WTC11 (cell line): ENCODE data around the gene NCOA3. TPM values are rescaled to one million over a fixed set of nuclear protein-coding genes. Genes with fewer than 3 reads are reported as not detected.

Experiments used
- ATAC-seq: fragments of 200-7000 bp; cut with Tn5 transposase; 2 replicates; pipeline ENCODE4 v1.10.0; 2021; ENCODE audit warnings: mild to moderate bottlenecking, moderate library complexity
- CTCF ChIA-PET: fragments of 300-600 bp; sonication (Branson Sonifier 250); formaldehyde crosslinking; loops from one replicate; lab custom pipeline; 2021; ENCODE audit warnings: antibody characterized with exemption; lab: Charles Lee
- POLR2A ChIA-PET: fragments of 350-600 bp; sonication (Branson Sonifier 250); formaldehyde crosslinking; loops from one replicate; lab custom pipeline; 2021; ENCODE audit warnings: antibody characterized with exemption; lab: Charles Lee
- DNase-seq: peaks from one replicate; pipeline ENCODE4 v3.0.0; 2021; ENCODE audit warnings: low spot score
- H3K27ac Mint-ChIP-seq: 2 replicates; pipeline ENCODE4 v1.8.0; 2021; ENCODE audit warnings: mixed read lengths
- H3K27me3 Mint-ChIP-seq: 2 replicates; pipeline ENCODE4 v1.8.0; 2021; ENCODE audit warnings: low read depth, mild to moderate bottlenecking, moderate library complexity, mixed read lengths
- H3K36me3 Mint-ChIP-seq: 2 replicates; pipeline ENCODE4 v1.8.0; 2021; ENCODE audit warnings: mixed read lengths
- H3K4me1 Mint-ChIP-seq: 2 replicates; pipeline ENCODE4 v1.8.0; 2022; ENCODE audit warnings: mixed read lengths
- H3K4me3 Mint-ChIP-seq: 2 replicates; pipeline ENCODE4 v1.8.0; 2021; ENCODE audit warnings: mild to moderate bottlenecking, moderate library complexity, mixed read lengths
- H3K9me3 Mint-ChIP-seq: 2 replicates; pipeline ENCODE4 v1.8.0; 2021; ENCODE audit warnings: mixed read lengths
- CBFB ChIP-seq: sonication (generic); formaldehyde crosslinking; IDR thresholded peaks from 2 replicates; pipeline ENCODE4 v1.8.1; 2022; ENCODE audit warnings: mild to moderate bottlenecking, low read depth, missing genetic modification reagents
- CREB1 ChIP-seq: sonication (generic); formaldehyde crosslinking; IDR thresholded peaks from 2 replicates; pipeline ENCODE4 v1.8.0; 2023; ENCODE audit warnings: mild to moderate bottlenecking, missing genetic modification reagents
- ELF4 ChIP-seq: sonication (generic); formaldehyde crosslinking; IDR thresholded peaks from 2 replicates; pipeline ENCODE4 v1.8.1; 2022; ENCODE audit warnings: low read depth, mild to moderate bottlenecking, moderate library complexity, missing genetic modification reagents
- FOXK1 ChIP-seq: sonication (generic); formaldehyde crosslinking; IDR thresholded peaks from 2 replicates; pipeline ENCODE4 v1.8.0; 2022; ENCODE audit warnings: mild to moderate bottlenecking, moderate library complexity, missing genetic modification reagents
- GABPB1 ChIP-seq: sonication (generic); formaldehyde crosslinking; IDR thresholded peaks from 2 replicates; pipeline ENCODE4 v1.8.1; 2023; ENCODE audit warnings: mild to moderate bottlenecking, missing genetic modification reagents
- GRHL2 ChIP-seq: fragments of 250-450 bp; sonication (Bioruptor Pico); IDR thresholded peaks from 2 replicates; pipeline ENCODE4 v1.8.0; 2022; ENCODE audit warnings: mild to moderate bottlenecking, moderate library complexity; ENCODE audit not compliant: insufficient replicate concordance, severe bottlenecking
- JAZF1 ChIP-seq: fragments of 250-450 bp; sonication (Bioruptor Pico); IDR thresholded peaks from 2 replicates; pipeline ENCODE4 v1.9.0; 2021; ENCODE audit warnings: moderate library complexity, mild to moderate bottlenecking, inconsistent platforms
- SOX15 ChIP-seq: fragments of 250-450 bp; sonication (Bioruptor Pico); IDR thresholded peaks from 2 replicates; pipeline ENCODE4 v1.9.0; 2021; ENCODE audit warnings: mild to moderate bottlenecking
- TEAD1 ChIP-seq: sonication (generic); formaldehyde crosslinking; IDR thresholded peaks from 2 replicates; pipeline ENCODE4 v1.8.0; 2022; ENCODE audit warnings: mild to moderate bottlenecking, missing genetic modification reagents
- TEAD4 ChIP-seq: sonication (generic); formaldehyde crosslinking; IDR thresholded peaks from 2 replicates; pipeline ENCODE4 v1.8.0; 2022; ENCODE audit warnings: mild to moderate bottlenecking, missing genetic modification reagents
- ZNF263 ChIP-seq: sonication (generic); formaldehyde crosslinking; IDR thresholded peaks from 2 replicates; pipeline ENCODE4 v1.8.1; 2022; ENCODE audit warnings: low read depth, mild to moderate bottlenecking, moderate library complexity, missing genetic modification reagents
- ZNF317 ChIP-seq: sonication (generic); formaldehyde crosslinking; IDR thresholded peaks from 2 replicates; pipeline ENCODE4 v1.8.1; 2023; ENCODE audit warnings: low read depth, mild to moderate bottlenecking, moderate library complexity, missing genetic modification reagents, borderline replicate concordance
- ZNF416 ChIP-seq: fragments of 250-450 bp; sonication (Bioruptor Pico); IDR thresholded peaks from 2 replicates; pipeline ENCODE4 v1.9.0; 2021; ENCODE audit warnings: mild to moderate bottlenecking, inconsistent platforms
- ZNF671 ChIP-seq: fragments of 250-450 bp; sonication (Bioruptor Pico); IDR thresholded peaks from 2 replicates; pipeline ENCODE4 v1.8.0; 2021; ENCODE audit warnings: mild to moderate bottlenecking
- total RNA-seq: library from RNA; stranded (reverse); gene quantifications from 3 replicates; pipeline ENCODE4 v1.2.3, GENCODE V29; 2021
- TF ChIP-seq, protein P1 (sequence below): sonication (generic); formaldehyde crosslinking; IDR thresholded peaks from 2 replicates; pipeline ENCODE4 v1.8.0; 2022; ENCODE audit warnings: mild to moderate bottlenecking, missing genetic modification reagents
- TF ChIP-seq, protein P2 (sequence below): sonication (generic); formaldehyde crosslinking; IDR thresholded peaks from 2 replicates; pipeline ENCODE4 v1.8.0; 2023; ENCODE audit warnings: mild to moderate bottlenecking, missing genetic modification reagents
- TF ChIP-seq, protein P3 (sequence below): sonication (generic); formaldehyde crosslinking; IDR thresholded peaks from 2 replicates; pipeline ENCODE4 v1.8.1; 2023; ENCODE audit warnings: mild to moderate bottlenecking, missing genetic modification reagents
- TF ChIP-seq, protein P4 (sequence below): sonication (generic); formaldehyde crosslinking; IDR thresholded peaks from 2 replicates; pipeline ENCODE4 v1.8.0; 2022; ENCODE audit warnings: missing genetic modification reagents
- TF ChIP-seq, protein P5 (sequence below): sonication (generic); formaldehyde crosslinking; IDR thresholded peaks from 2 replicates; pipeline ENCODE4 v1.8.1; 2022; ENCODE audit warnings: missing genetic modification reagents, borderline replicate concordance

The NCOA3 gene
- total RNA-seq, 1 experiment from 2014 or later = 25.2 TPM

DNA sequence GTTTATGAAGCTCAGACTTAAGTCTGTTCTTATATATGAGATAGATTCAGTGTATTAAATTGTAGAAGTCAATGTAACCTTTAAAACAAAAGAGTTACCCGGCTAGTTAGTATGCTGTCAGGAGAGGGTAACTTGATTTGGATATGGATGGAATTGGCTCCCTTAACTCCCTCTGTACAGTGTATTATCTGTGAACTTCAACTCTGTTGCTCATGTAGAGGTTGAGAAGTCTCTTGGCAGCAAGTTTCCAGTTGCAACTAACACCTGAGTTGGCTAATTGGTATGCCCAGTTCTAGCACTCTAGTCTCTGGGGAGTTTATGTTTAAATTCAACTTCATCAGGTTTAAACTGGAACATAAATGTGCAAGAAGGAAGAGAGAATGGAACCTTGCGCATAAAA is 111.0 kb downstream of the NCOA3 start:
- no peak for ATAC-seq
- no peaks in the 10 kb centered on the region for H3K36me3 Mint-ChIP-seq
- TF ChIP-seq, protein P1, sequence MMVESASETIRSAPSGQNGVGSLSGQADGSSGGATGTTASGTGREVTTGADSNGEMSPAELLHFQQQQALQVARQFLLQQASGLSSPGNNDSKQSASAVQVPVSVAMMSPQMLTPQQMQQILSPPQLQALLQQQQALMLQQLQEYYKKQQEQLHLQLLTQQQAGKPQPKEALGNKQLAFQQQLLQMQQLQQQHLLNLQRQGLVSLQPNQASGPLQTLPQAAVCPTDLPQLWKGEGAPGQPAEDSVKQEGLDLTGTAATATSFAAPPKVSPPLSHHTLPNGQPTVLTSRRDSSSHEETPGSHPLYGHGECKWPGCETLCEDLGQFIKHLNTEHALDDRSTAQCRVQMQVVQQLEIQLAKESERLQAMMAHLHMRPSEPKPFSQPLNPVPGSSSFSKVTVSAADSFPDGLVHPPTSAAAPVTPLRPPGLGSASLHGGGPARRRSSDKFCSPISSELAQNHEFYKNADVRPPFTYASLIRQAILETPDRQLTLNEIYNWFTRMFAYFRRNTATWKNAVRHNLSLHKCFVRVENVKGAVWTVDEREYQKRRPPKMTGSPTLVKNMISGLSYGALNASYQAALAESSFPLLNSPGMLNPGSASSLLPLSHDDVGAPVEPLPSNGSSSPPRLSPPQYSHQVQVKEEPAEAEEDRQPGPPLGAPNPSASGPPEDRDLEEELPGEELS (CRISPR knock-in tag) = no peak
- TF ChIP-seq SOX15 (CRISPR knock-in tag) (no peak), GABPB1 (CRISPR knock-in tag) (no peak), FOXK1 (no peak), ZNF317 (no peak), ZNF263 (no peak), TEAD4 (CRISPR knock-in tag) (no peak), CBFB (no peak), ZNF671 (no peak), JAZF1 (no peak), ELF4 (CRISPR knock-in tag) (no peak), ZNF416 (CRISPR knock-in tag) (no peak), TEAD1 (CRISPR knock-in tag) (no peak), GRHL2 (CRISPR knock-in tag) (no peak), CREB1 (CRISPR knock-in tag) (no peak)
- TF ChIP-seq, protein P2, sequence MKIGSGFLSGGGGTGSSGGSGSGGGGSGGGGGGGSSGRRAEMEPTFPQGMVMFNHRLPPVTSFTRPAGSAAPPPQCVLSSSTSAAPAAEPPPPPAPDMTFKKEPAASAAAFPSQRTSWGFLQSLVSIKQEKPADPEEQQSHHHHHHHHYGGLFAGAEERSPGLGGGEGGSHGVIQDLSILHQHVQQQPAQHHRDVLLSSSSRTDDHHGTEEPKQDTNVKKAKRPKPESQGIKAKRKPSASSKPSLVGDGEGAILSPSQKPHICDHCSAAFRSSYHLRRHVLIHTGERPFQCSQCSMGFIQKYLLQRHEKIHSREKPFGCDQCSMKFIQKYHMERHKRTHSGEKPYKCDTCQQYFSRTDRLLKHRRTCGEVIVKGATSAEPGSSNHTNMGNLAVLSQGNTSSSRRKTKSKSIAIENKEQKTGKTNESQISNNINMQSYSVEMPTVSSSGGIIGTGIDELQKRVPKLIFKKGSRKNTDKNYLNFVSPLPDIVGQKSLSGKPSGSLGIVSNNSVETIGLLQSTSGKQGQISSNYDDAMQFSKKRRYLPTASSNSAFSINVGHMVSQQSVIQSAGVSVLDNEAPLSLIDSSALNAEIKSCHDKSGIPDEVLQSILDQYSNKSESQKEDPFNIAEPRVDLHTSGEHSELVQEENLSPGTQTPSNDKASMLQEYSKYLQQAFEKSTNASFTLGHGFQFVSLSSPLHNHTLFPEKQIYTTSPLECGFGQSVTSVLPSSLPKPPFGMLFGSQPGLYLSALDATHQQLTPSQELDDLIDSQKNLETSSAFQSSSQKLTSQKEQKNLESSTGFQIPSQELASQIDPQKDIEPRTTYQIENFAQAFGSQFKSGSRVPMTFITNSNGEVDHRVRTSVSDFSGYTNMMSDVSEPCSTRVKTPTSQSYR = no peak
- TF ChIP-seq, protein P3, sequence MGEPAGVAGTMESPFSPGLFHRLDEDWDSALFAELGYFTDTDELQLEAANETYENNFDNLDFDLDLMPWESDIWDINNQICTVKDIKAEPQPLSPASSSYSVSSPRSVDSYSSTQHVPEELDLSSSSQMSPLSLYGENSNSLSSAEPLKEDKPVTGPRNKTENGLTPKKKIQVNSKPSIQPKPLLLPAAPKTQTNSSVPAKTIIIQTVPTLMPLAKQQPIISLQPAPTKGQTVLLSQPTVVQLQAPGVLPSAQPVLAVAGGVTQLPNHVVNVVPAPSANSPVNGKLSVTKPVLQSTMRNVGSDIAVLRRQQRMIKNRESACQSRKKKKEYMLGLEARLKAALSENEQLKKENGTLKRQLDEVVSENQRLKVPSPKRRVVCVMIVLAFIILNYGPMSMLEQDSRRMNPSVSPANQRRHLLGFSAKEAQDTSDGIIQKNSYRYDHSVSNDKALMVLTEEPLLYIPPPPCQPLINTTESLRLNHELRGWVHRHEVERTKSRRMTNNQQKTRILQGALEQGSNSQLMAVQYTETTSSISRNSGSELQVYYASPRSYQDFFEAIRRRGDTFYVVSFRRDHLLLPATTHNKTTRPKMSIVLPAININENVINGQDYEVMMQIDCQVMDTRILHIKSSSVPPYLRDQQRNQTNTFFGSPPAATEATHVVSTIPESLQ (CRISPR knock-in tag) = no peak
- TF ChIP-seq, protein P4, sequence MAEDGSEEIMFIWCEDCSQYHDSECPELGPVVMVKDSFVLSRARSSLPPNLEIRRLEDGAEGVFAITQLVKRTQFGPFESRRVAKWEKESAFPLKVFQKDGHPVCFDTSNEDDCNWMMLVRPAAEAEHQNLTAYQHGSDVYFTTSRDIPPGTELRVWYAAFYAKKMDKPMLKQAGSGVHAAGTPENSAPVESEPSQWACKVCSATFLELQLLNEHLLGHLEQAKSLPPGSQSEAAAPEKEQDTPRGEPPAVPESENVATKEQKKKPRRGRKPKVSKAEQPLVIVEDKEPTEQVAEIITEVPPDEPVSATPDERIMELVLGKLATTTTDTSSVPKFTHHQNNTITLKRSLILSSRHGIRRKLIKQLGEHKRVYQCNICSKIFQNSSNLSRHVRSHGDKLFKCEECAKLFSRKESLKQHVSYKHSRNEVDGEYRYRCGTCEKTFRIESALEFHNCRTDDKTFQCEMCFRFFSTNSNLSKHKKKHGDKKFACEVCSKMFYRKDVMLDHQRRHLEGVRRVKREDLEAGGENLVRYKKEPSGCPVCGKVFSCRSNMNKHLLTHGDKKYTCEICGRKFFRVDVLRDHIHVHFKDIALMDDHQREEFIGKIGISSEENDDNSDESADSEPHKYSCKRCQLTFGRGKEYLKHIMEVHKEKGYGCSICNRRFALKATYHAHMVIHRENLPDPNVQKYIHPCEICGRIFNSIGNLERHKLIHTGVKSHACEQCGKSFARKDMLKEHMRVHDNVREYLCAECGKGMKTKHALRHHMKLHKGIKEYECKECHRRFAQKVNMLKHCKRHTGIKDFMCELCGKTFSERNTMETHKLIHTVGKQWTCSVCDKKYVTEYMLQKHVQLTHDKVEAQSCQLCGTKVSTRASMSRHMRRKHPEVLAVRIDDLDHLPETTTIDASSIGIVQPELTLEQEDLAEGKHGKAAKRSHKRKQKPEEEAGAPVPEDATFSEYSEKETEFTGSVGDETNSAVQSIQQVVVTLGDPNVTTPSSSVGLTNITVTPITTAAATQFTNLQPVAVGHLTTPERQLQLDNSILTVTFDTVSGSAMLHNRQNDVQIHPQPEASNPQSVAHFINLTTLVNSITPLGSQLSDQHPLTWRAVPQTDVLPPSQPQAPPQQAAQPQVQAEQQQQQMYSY = no peak
- TF ChIP-seq, protein P5, sequence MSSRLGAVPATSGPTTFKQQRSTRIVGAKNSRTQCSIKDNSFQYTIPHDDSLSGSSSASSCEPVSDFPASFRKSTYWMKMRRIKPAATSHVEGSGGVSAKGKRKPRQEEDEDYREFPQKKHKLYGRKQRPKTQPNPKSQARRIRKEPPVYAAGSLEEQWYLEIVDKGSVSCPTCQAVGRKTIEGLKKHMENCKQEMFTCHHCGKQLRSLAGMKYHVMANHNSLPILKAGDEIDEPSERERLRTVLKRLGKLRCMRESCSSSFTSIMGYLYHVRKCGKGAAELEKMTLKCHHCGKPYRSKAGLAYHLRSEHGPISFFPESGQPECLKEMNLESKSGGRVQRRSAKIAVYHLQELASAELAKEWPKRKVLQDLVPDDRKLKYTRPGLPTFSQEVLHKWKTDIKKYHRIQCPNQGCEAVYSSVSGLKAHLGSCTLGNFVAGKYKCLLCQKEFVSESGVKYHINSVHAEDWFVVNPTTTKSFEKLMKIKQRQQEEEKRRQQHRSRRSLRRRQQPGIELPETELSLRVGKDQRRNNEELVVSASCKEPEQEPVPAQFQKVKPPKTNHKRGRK = no peak
- no peaks in the 10 kb centered on the region; the same call in 1 of the 2 replicates for H3K27me3 Mint-ChIP-seq
- H3K27ac Mint-ChIP-seq = no peak overlapping the region
- H3K9me3 Mint-ChIP-seq = no peaks in the 10 kb centered on the region
- H3K4me3 Mint-ChIP-seq = no peak overlapping the region
- ChIA-PET CTCF (interaction anchor here (0.6 to 1.9 kb wide), 2 partner anchors 8 to 22 kb away, joined by 3 to 6 read pairs; no protein-coding TSS in a partner anchor), POLR2A (no interaction called here)
- no peak for DNase-seq
- H3K4me1 Mint-ChIP-seq = no peaks in the 10 kb centered on the region
